Renal cortex interstitium (tissue), 3 donors: ENCODE measurements around the gene ADH5. TPM values are rescaled to one million over a fixed set of nuclear protein-coding genes. Genes with fewer than 3 reads are reported as not detected.

Source experiments
- polyA plus RNA-seq, 3 donors: library from polyadenylated mRNA; unstranded; fragments of 120-200 nt; gene quantifications; one replicate each; pipeline ENCODE4 v1.2.1, GENCODE V29; 2013; ENCODE audit not compliant: insufficient read length in 3 of 3

Gene ADH5
- polyA plus RNA-seq, 3 donors: 234 to 289 (median 253) TPM

Other genes with a start within 250 kb of the ADH5 start
- gene EIF4E, start 159.7 kb downstream of the ADH5 start, polyA plus RNA-seq: 100 to 1,000 TPM; 119 to 140 (median 120) TPM
- gene METAP1, start 93.1 kb downstream of the ADH5 start, polyA plus RNA-seq: 10 to 100 TPM; 62.3 to 84.1 (median 70.4) TPM
- gene ADH4, start 55.5 kb upstream of the ADH5 start, polyA plus RNA-seq: 1 to 10 TPM in 2 of 3 donors, under 1 TPM in 1; 0.47 to 1.6 (median 1.2) TPM
- gene ADH6, start 130.5 kb upstream of the ADH5 start, polyA plus RNA-seq: 10 to 100 TPM; 27.1 to 33.1 (median 32.4) TPM
- gene ADH1A, start 202.2 kb upstream of the ADH5 start, polyA plus RNA-seq: 1 to 10 TPM in 2 of 3 donors, under 1 TPM in 1; 0.42 to 1.8 (median 1.2) TPM
- 10 to 100 TPM; 20.8 to 25.3 (median 25.0) TPM for gene ADH1B, start 232.6 kb upstream of the ADH5 start, polyA plus RNA-seq